ENCODE measurements around the gene GATA5. TPM values are rescaled to one million over a fixed set of nuclear protein-coding genes. Genes with fewer than 3 reads are reported as not detected.
A peak's percentile ranks its signal among the peaks of the same experiment; 100 is the strongest.

The GATA5 gene
- total and polyA plus RNA-seq, 8 donors, result 0.02 to 0.34 (median 0.15) TPM; not detected in 5

DNA sequence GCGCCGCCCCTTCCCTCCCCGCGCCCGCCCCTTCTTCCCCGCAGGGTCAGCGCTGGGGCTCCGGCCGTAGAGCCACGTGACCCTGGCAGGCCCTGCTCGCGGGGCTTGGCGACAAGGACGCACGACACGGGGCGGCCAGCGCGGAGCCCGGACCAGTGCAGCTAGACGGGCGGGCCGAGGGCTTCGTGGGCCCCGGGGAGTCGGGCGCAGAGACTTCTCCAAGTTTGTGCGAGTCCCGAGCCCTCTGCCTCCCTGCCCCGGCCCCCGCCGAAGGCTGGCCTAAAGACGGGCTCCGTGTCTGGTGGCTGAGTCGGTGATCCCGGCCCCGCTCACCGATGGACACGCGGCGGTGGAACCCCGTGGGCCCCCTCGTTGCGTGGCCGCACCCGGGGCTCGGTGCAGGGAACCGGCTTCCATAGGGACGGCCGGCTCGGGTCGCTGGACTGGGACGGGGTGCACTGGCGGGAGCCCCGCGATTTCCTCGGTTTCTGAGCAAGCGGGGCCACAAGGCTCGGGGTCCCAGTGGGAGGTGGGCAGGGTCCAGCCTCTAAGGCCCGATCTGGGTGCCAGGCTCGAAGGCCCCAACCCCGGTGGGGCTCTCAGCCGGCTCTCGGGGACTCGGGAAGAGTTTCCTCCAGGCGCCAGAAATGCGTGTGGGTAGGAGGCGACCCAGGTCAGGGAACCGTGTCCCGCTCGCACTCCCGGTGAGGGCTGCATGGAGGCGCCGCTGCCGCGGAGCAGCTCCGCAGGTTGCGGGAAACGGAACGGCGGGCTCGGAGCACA lies 452 bp upstream of the GATA5 start:
- Histone ChIP-seq H3K4me3 (peak overlapping the region in 2 of 4 donors; percentile 18 to 36), H3K36me3 (no peaks in the 10 kb centered on the region), H3K9me3 (no peaks in the 10 kb centered on the region), H3K27me3 (peaks cover 0 to 34% (median 9%) of the 10 kb centered on the region in 4 donors), H3K27ac (no peak overlapping the region), H3K4me1 (peaks cover 0 to 7% (median 0%) of the 10 kb centered on the region in 3 donors)
- no peak for TF ChIP-seq CTCF (IDR thresholded peaks at IDR 0.05)
- 4 to 7% methylated on average over 59 to 81 of the region's 82 CpGs for WGBS, 2 donors
- DNase-seq (no peak), FAIRE-seq (no peak), ATAC-seq (peak in 3 of 4 donors; percentile 35 to 78 (median 61))
- intact Hi-C loops (cut with DNase I), result no loop called here

DNA sequence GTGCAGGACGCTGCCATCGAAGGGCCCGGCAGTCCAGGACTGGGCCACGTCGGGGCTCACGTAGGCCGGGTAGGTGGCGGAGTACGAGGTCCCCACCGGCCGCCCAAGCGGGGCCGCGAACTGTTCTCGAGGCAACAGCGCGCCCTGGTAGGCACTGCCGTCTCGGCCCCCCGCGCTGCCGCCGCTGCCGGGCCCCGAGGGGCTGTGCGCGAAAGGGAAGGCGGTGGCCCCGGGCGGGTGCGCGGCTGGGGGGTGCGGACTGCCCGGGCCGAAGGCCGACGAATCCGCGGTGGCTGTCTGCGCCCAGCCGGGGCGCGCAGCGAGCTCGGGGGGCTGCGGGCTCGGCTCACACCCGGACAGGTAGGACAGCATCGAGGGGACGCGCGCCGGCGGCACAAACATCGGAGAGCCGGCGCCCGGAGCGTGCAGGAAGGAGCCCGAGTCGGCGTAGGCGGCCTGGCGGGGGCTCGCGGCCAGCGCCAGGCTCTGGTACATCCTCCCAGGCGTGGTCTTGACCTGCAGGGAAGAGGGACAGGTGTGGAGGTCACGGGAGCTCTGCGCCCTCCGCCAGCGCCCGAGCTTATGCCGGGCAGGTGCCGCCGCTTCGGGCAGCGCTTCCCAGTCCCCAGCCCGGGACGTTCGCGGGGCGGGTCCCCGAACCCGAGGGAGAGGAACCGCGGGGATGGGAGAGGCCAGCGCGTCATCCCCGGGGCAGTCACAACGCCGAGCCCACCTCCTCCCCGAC lies 596 bp downstream of the GATA5 start:
- DNase-seq (no peak), ATAC-seq (peak in 2 of 4 donors; percentile 24 to 44), FAIRE-seq (no peak)
- peaks cover 0 to 7% (median 0%) of the 10 kb centered on the region in 3 donors for H3K4me1 ChIP-seq
- 6% methylated on average over 46 to 93 of the region's 93 CpGs for WGBS, 2 donors
- no peak overlapping the region for H3K27ac ChIP-seq
- TF ChIP-seq CTCF (IDR thresholded peaks at IDR 0.05), result no peak
- no peaks in the 10 kb centered on the region for H3K9me3 ChIP-seq
- H3K27me3 ChIP-seq, result peaks cover 0 to 34% (median 9%) of the 10 kb centered on the region in 4 donors
- intact Hi-C loops (cut with DNase I), result no loop called here
- peak overlapping the region in 2 of 4 donors; percentile 18 to 36 for H3K4me3 ChIP-seq
- H3K36me3 ChIP-seq, result no peaks in the 10 kb centered on the region

DNA sequence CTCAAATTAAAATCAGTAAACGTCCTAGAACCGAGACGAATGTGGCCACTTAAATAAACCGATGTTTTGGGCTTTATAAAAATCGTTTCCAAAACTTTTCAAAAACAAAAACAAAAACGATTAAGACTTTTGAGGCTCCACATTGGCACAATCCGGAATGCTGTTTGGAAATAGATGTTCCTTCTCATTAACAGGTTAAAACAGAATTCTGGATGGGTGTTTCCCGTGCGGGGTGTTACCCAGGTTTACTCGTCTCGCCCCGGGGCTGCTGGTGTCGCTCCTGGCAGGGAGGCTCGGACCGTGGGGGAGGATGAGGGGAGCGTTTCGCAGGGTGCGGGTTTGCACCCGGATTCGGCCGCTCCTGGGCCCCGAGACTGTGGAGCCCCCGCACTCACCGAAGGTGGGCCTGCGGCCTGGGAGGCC lies 1.2 kb downstream of the GATA5 start:
- DNase-seq (no peak), FAIRE-seq (no peak), ATAC-seq (no peak)
- Histone ChIP-seq H3K9me3 (no peaks in the 10 kb centered on the region), H3K27me3 (peaks cover 0 to 34% (median 9%) of the 10 kb centered on the region in 4 donors), H3K4me3 (no peak overlapping the region), H3K4me1 (peaks cover 0 to 7% (median 0%) of the 10 kb centered on the region in 3 donors), H3K27ac (no peak overlapping the region), H3K36me3 (no peaks in the 10 kb centered on the region)
- intact Hi-C loops (cut with DNase I), result no loop called here
- 15% methylated on average over 25 of the region's 25 CpGs for WGBS, 2 donors
- no peak for TF ChIP-seq CTCF (IDR thresholded peaks at IDR 0.05)

GRCh38 chr20:62473717-62474603 lies 1.8 kb downstream of the GATA5 start:
- Histone ChIP-seq H3K36me3 (no peaks in the 10 kb centered on the region), H3K27ac (no peak overlapping the region), H3K9me3 (no peaks in the 10 kb centered on the region), H3K27me3 (peaks cover 0 to 34% (median 9%) of the 10 kb centered on the region in 4 donors), H3K4me3 (no peak overlapping the region), H3K4me1 (peaks cover 0 to 7% (median 0%) of the 10 kb centered on the region in 3 donors)
- 28 to 40% methylated on average over 36 to 52 of the region's 52 CpGs for WGBS, 2 donors
- FAIRE-seq, result no peak
- no peak for DNase-seq
- no peak for ATAC-seq
- intact Hi-C loops (cut with DNase I), result no loop called here
- TF ChIP-seq CTCF (IDR thresholded peaks at IDR 0.05), result no peak
